Gastroesophageal sphincter (tissue), 3 donors: ENCODE results near the gene TEX2.

Source experiments
- CTCF ChIP-seq, 4 experiments: fragments of 200-600 bp in 2 of 4; fragments of 450-650 bp in 2 of 4; sonication (generic) in 1 of 4; IDR thresholded peaks; one replicate each; pipeline ENCODE4 v1.5.1; 2017 to 2019; ENCODE audit warnings: antibody characterized with exemption in 4 of 4, mild to moderate bottlenecking in 2 of 4, moderate library complexity in 2 of 4
- POLR2A ChIP-seq, 2 donors: fragments of 450-650 bp; IDR thresholded peaks; one replicate each; pipeline ENCODE4 v1.6.1; 2017; ENCODE audit warnings: antibody characterized with exemption in 2 of 2, mild to moderate bottlenecking in 2 of 2, moderate library complexity in 1 of 2
- POLR2AphosphoS5 ChIP-seq: sonication (generic); formaldehyde crosslinking; IDR thresholded peaks from one replicate; pipeline ENCODE4 v1.6.1; 2017; ENCODE audit warnings: antibody characterized with exemption

GRCh38 chr17:64103391-64104364 lies 159.4 kb downstream of the TEX2 start:
- TF ChIP-seq CTCF (IDR thresholded peaks at IDR 0.05) (no peak), POLR2A (IDR thresholded peaks at IDR 0.05) (no peak), POLR2AphosphoS5 (no peak)
